Mesenchymal stem cell (in vitro differentiated cells and primary cell): ENCODE results near the gene IRAK3.

Experiments
- DNase-seq: peaks from one replicate; pipeline ENCODE4 v3.0.0-alpha.2; 2013
- H2AFZ ChIP-seq: one replicate; pipeline ENCODE4 v1.6.1; 2013; ENCODE audit warnings: low read depth, mild to moderate bottlenecking, control low read depth, inconsistent platforms, low read length, moderate library complexity
- H2AK5ac ChIP-seq: 2 replicates; pipeline ENCODE4 v1.6.1; 2013; ENCODE audit warnings: low read length, moderate library complexity, mild to moderate bottlenecking, inconsistent platforms; ENCODE audit not compliant: severe bottlenecking
- H2BK120ac ChIP-seq: one replicate; pipeline ENCODE4 v1.6.1; 2013; ENCODE audit warnings: low read depth, mild to moderate bottlenecking, inconsistent platforms, low read length, moderate library complexity
- H2BK12ac ChIP-seq, 2 experiments: one replicate each; pipeline ENCODE4 v1.6.1; 2013; ENCODE audit warnings: inconsistent platforms in 2 of 2, low read length in 2 of 2, mild to moderate bottlenecking in 2 of 2, moderate library complexity in 2 of 2, control low read depth in 1 of 2
- H2BK15ac ChIP-seq: one replicate; pipeline ENCODE4 v1.6.1; 2013; ENCODE audit warnings: mild to moderate bottlenecking, low read depth, inconsistent platforms; ENCODE audit not compliant: poor library complexity, severe bottlenecking
- H2BK5ac ChIP-seq: 2 replicates; pipeline ENCODE4 v1.6.1; 2013; ENCODE audit warnings: low read depth, mild to moderate bottlenecking, low read length, control low read depth, inconsistent platforms; ENCODE audit not compliant: poor library complexity, severe bottlenecking
- H3K14ac ChIP-seq, 2 experiments: one replicate each; pipeline ENCODE4 v1.6.1; 2013; ENCODE audit warnings: inconsistent platforms in 2 of 2, low read length in 2 of 2, control low read depth in 1 of 2, mild to moderate bottlenecking in 1 of 2, moderate library complexity in 1 of 2
- H3K18ac ChIP-seq, 2 experiments: one replicate each; pipeline ENCODE4 v1.6.1; 2013; ENCODE audit warnings: inconsistent platforms in 2 of 2, low read length in 2 of 2, control low read depth in 1 of 2, low read depth in 1 of 2, mild to moderate bottlenecking in 1 of 2
- H3K23ac ChIP-seq, 2 experiments: one replicate each; pipeline ENCODE4 v1.6.1; 2013; ENCODE audit warnings: inconsistent platforms in 2 of 2, low read length in 2 of 2, mild to moderate bottlenecking in 2 of 2, moderate library complexity in 2 of 2, control low read depth in 1 of 2
- H3K27ac ChIP-seq: 2 replicates; pipeline ENCODE4 v1.5.1; 2013; ENCODE audit warnings: mild to moderate bottlenecking, moderate library complexity, low read length, control low read depth, inconsistent platforms; ENCODE audit not compliant: poor library complexity, severe bottlenecking
- H3K27me3 ChIP-seq, 2 experiments: 2 replicates each; pipeline versions ENCODE4 v1.6.1 to v1.7.0; 2013; ENCODE audit warnings: low read length in 2 of 2, mild to moderate bottlenecking in 2 of 2, moderate library complexity in 2 of 2, control low read depth in 1 of 2, inconsistent platforms in 1 of 2; ENCODE audit not compliant: control insufficient read depth in 1 of 2, insufficient read depth in 1 of 2
- H3K36me3 ChIP-seq, 2 experiments: 2 replicates each; pipeline versions ENCODE4 v1.6.1 to v1.7.0; 2013; ENCODE audit warnings: low read length in 2 of 2, control low read depth in 1 of 2, inconsistent platforms in 1 of 2, low read depth in 1 of 2, mild to moderate bottlenecking in 1 of 2; ENCODE audit not compliant: insufficient read depth in 2 of 2, control insufficient read depth in 1 of 2
- H3K4ac ChIP-seq, 2 experiments: one replicate each; pipeline ENCODE4 v1.6.1; 2013; ENCODE audit warnings: inconsistent platforms in 2 of 2, low read length in 2 of 2, mild to moderate bottlenecking in 2 of 2, moderate library complexity in 2 of 2, control low read depth in 1 of 2, low read depth in 1 of 2
- H3K4me1 ChIP-seq: 2 replicates; pipeline ENCODE4 v1.6.1; 2013; ENCODE audit warnings: low read depth, low read length, control low read depth; ENCODE audit not compliant: control insufficient read depth, insufficient read depth
- H3K4me2 ChIP-seq: 2 replicates; pipeline ENCODE4 v1.6.1; 2013; ENCODE audit warnings: low read length, mild to moderate bottlenecking, inconsistent platforms; ENCODE audit not compliant: poor library complexity, severe bottlenecking
- H3K4me3 ChIP-seq, 2 experiments: 2 replicates each; pipeline versions ENCODE4 v1.5.1 to v1.7.0; 2013; ENCODE audit warnings: low read length in 2 of 2, mild to moderate bottlenecking in 2 of 2, control low read depth in 1 of 2, low read depth in 1 of 2; ENCODE audit not compliant: insufficient read depth in 1 of 2
- H3K79me1 ChIP-seq: replicated peaks from 2 replicates; pipeline ENCODE4 v1.6.1; 2013; ENCODE audit warnings: mild to moderate bottlenecking, control low read depth, low read length, inconsistent platforms; ENCODE audit not compliant: poor library complexity, severe bottlenecking
- H3K9ac ChIP-seq: 2 replicates; pipeline ENCODE4 v1.7.0; 2013; ENCODE audit warnings: mild to moderate bottlenecking, low read length, moderate library complexity
- H3K9me3 ChIP-seq: 2 replicates; pipeline ENCODE4 v1.7.0; 2013; ENCODE audit warnings: mild to moderate bottlenecking, low read length; ENCODE audit not compliant: control insufficient read depth
- H4K8ac ChIP-seq: one replicate; pipeline ENCODE4 v1.6.1; 2013; ENCODE audit warnings: inconsistent platforms, mild to moderate bottlenecking, low read length, moderate library complexity
- H4K91ac ChIP-seq: one replicate; pipeline ENCODE4 v1.6.1; 2013; ENCODE audit warnings: mild to moderate bottlenecking, low read length, inconsistent platforms
- WGBS: methylation state at CpG from one replicate; pipeline ENCODE4 v1.1.7; 2013; ENCODE audit warnings: mixed read lengths; 5-methylcytosine and 5-hydroxymethylcytosine counted together

IRAK3 gene

GRCh38 chr12:66282244-66282643 lies 93.2 kb downstream of the IRAK3 start:
- H3K27ac ChIP-seq = no peak overlapping the region
- H2AK5ac ChIP-seq = no peak overlapping the region
- no peak overlapping the region for H3K4me3 ChIP-seq
- no peak overlapping the region for H2BK120ac ChIP-seq
- no peak overlapping the region for H3K9ac ChIP-seq
- H3K14ac ChIP-seq = no peak overlapping the region
- no peak overlapping the region for H2BK15ac ChIP-seq
- 39% methylated on average over 1 of the region's 3 CpGs for WGBS
- no peak overlapping the region for H3K18ac ChIP-seq
- H3K9me3 ChIP-seq = no peaks in the 10 kb centered on the region
- H3K27me3 ChIP-seq = peaks cover 9 to 18% of the 10 kb centered on the region in 2 experiments
- DNase-seq = no peak
- H3K79me1 ChIP-seq = no peaks in the 10 kb centered on the region
- H3K36me3 ChIP-seq = no peaks in the 10 kb centered on the region
- no peak overlapping the region for H2BK5ac ChIP-seq
- no peak overlapping the region for H3K4ac ChIP-seq
- no peak overlapping the region for H2AFZ ChIP-seq
- H2BK12ac ChIP-seq = no peak overlapping the region
- H4K91ac ChIP-seq = no peak overlapping the region
- no peak overlapping the region for H3K23ac ChIP-seq
- no peak overlapping the region for H3K4me2 ChIP-seq
- H3K4me1 ChIP-seq = no peaks in the 10 kb centered on the region
- H4K8ac ChIP-seq = no peak overlapping the region

DNA sequence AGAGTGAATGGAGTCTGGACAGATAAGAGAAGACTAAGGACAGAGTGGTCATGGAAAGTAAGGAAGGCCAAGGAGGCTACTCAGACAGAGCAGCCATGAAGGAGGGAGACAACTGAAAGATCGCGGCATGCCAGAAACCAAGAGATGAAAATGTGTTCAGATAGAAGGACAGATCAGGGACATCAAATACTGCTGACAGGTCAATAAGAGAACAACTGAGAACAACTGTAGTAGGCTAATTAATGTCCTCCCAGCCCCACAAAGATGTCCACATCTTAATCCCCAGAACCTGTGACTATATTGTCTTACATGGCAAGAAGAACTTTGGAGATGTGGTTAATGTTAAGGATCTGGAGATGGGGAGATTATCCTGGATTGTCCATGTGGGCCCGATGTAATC lies 98.3 kb downstream of the IRAK3 start:
- no peak overlapping the region for H2BK120ac ChIP-seq
- H3K14ac ChIP-seq = no peak overlapping the region
- no peak for DNase-seq
- H3K4me1 ChIP-seq = no peaks in the 10 kb centered on the region
- no peak overlapping the region for H3K27ac ChIP-seq
- no peak overlapping the region for H4K91ac ChIP-seq
- H3K9me3 ChIP-seq = no peaks in the 10 kb centered on the region
- no peak overlapping the region for H3K4me2 ChIP-seq
- no peak overlapping the region for H3K18ac ChIP-seq
- H3K27me3 ChIP-seq = peaks cover 5 to 22% of the 10 kb centered on the region in 2 experiments
- no peak overlapping the region for H2BK5ac ChIP-seq
- H2BK15ac ChIP-seq = no peak overlapping the region
- no peak overlapping the region for H3K23ac ChIP-seq
- no peaks in the 10 kb centered on the region for H3K79me1 ChIP-seq
- WGBS = 96% methylated on average over 3 of the region's 3 CpGs
- no peaks in the 10 kb centered on the region for H3K36me3 ChIP-seq
- H4K8ac ChIP-seq = no peak overlapping the region
- H2AFZ ChIP-seq = no peak overlapping the region
- no peak overlapping the region for H2BK12ac ChIP-seq
- H3K9ac ChIP-seq = no peak overlapping the region
- H2AK5ac ChIP-seq = no peak overlapping the region
- no peak overlapping the region for H3K4me3 ChIP-seq
- no peak overlapping the region for H3K4ac ChIP-seq

GRCh38 chr12:66288121-66288520 lies 99.1 kb downstream of the IRAK3 start:
- H3K9me3 ChIP-seq = no peaks in the 10 kb centered on the region
- no peak overlapping the region for H3K27ac ChIP-seq
- H3K79me1 ChIP-seq = no peaks in the 10 kb centered on the region
- no peak overlapping the region for H2BK12ac ChIP-seq
- H2AFZ ChIP-seq = no peak overlapping the region
- H3K36me3 ChIP-seq = no peaks in the 10 kb centered on the region
- no peak overlapping the region for H4K91ac ChIP-seq
- H3K14ac ChIP-seq = no peak overlapping the region
- peaks cover 5 to 23% of the 10 kb centered on the region in 2 experiments for H3K27me3 ChIP-seq
- no peak overlapping the region for H3K9ac ChIP-seq
- H3K4ac ChIP-seq = no peak overlapping the region
- DNase-seq = no peak
- WGBS = 88% methylated on average over 4 of the region's 5 CpGs
- no peak overlapping the region for H3K18ac ChIP-seq
- H2BK15ac ChIP-seq = no peak overlapping the region
- no peaks in the 10 kb centered on the region for H3K4me1 ChIP-seq
- no peak overlapping the region for H4K8ac ChIP-seq
- no peak overlapping the region for H2BK5ac ChIP-seq
- no peak overlapping the region for H2AK5ac ChIP-seq
- no peak overlapping the region for H3K4me3 ChIP-seq
- no peak overlapping the region for H2BK120ac ChIP-seq
- no peak overlapping the region for H3K23ac ChIP-seq
- H3K4me2 ChIP-seq = no peak overlapping the region

DNA sequence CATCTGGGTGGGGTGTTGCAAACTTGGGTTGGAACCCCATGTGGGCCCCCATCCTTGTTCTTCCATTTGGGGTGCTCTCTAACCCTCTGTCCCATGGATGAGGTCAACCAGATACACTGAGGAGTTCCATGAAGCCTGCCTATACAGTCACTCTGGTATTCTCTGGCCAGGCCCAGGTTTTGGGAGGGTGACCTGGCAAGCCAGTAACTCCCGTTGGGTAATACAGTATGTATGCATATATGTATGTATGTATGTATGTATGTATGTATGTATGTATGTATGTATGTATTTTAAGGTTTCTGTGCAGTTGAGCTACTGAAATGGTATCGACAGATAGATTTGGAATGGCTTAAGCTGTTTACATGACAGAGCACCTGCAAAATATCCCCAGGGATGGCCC lies 100.5 kb downstream of the IRAK3 start:
- Histone ChIP-seq H2BK15ac (no peak overlapping the region), H3K9me3 (no peaks in the 10 kb centered on the region), H2BK12ac (no peak overlapping the region), H3K27me3 (peaks cover 5 to 13% of the 10 kb centered on the region in 2 experiments), H2BK120ac (no peak overlapping the region), H4K91ac (no peak overlapping the region), H3K4me2 (no peak overlapping the region), H2AFZ (no peak overlapping the region), H3K14ac (no peak overlapping the region), H3K4me3 (no peak overlapping the region), H3K9ac (no peak overlapping the region), H3K4me1 (no peaks in the 10 kb centered on the region), H3K27ac (no peak overlapping the region), H3K18ac (no peak overlapping the region), H4K8ac (no peak overlapping the region), H2BK5ac (no peak overlapping the region), H2AK5ac (no peak overlapping the region), H3K4ac (no peak overlapping the region), H3K36me3 (no peaks in the 10 kb centered on the region), H3K79me1 (no peaks in the 10 kb centered on the region), H3K23ac (no peak overlapping the region)
- no peak for DNase-seq
- 87% methylated on average over 2 of the region's 2 CpGs for WGBS
